Measurements from ENCODE around the gene TESK2.
"Not testable (repeated sequence)": the region's sequence is repeated elsewhere in the genome, so short reads cannot be mapped to it uniquely, and the experiment has no call there.

TESK2 gene

GRCh38 chr1:45373573-45373972 is 117.4 kb downstream of the TESK2 start:
- no peak for ATAC-seq (ENCODE audit: insufficient read depth, low read depth)
- no peaks in the 10 kb centered on the region for H4K20me1 ChIP-seq (ENCODE audit: insufficient read depth, low read length)

GRCh38 chr1:45370575-45370974 is 120.4 kb downstream of the TESK2 start:
- Histone ChIP-seq H3K36me3 (ENCODE audit: insufficient read depth, low read length) (no peaks in the 10 kb centered on the region), H3K4me3 (ENCODE audit: low read depth in 1 of 2, low read length in 2 of 2) (no peak overlapping the region), H3K27me3 (ENCODE audit: insufficient read depth, low read length, poor library complexity) (no peaks in the 10 kb centered on the region), H3K4me1 (ENCODE audit: insufficient read depth, low read length) (no peaks in the 10 kb centered on the region), H3K27ac (ENCODE audit: low read length) (no peak overlapping the region), H3K9ac (ENCODE audit: low read depth, low read length) (no peak overlapping the region), H2AFZ (ENCODE audit: low read depth, low read length) (no peak overlapping the region; the same call in 1 of the 2 replicates), H4K20me1 (ENCODE audit: insufficient read depth, low read length) (no peaks in the 10 kb centered on the region), H3K9me3 (ENCODE audit: insufficient read depth, low read length, severe bottlenecking) (no peaks in the 10 kb centered on the region), H3K79me2 (ENCODE audit: insufficient read depth, low read length) (no peaks in the 10 kb centered on the region), H3K4me2 (ENCODE audit: insufficient read depth, low read length) (no peak overlapping the region)
- DNase-seq (no peak), ATAC-seq (ENCODE audit: insufficient read depth, low read depth) (no peak)
- TF ChIP-seq EZH2 (IDR thresholded peaks at IDR 0.05; ENCODE audit: borderline replicate concordance, low read depth, low read length, severe bottlenecking) (no peak), CTCF (IDR thresholded peaks at IDR 0.05; ENCODE audit: borderline replicate concordance, extremely low read depth, low read length, poor library complexity, severe bottlenecking) (no peak)

More at GRCh38 chr1:45373573-45373972, 117.4 kb downstream of the TESK2 start:
- H3K4me2 ChIP-seq (ENCODE audit: insufficient read depth, low read length), result no peak overlapping the region
- no peaks in the 10 kb centered on the region for H3K4me1 ChIP-seq (ENCODE audit: insufficient read depth, low read length)
- DNase-seq, result no peak
- no peaks in the 10 kb centered on the region for H3K79me2 ChIP-seq (ENCODE audit: insufficient read depth, low read length)
- H3K36me3 ChIP-seq (ENCODE audit: insufficient read depth, low read length), result no peaks in the 10 kb centered on the region
- TF ChIP-seq CTCF (IDR thresholded peaks at IDR 0.05; ENCODE audit: borderline replicate concordance, extremely low read depth, low read length, poor library complexity, severe bottlenecking) (no peak), EZH2 (IDR thresholded peaks at IDR 0.05; ENCODE audit: borderline replicate concordance, low read depth, low read length, severe bottlenecking) (no peak)
- no peak overlapping the region for H3K4me3 ChIP-seq (ENCODE audit: low read depth in 1 of 2, low read length in 2 of 2)
- no peaks in the 10 kb centered on the region for H3K27me3 ChIP-seq (ENCODE audit: insufficient read depth, low read length, poor library complexity)
- H3K9ac ChIP-seq (ENCODE audit: low read depth, low read length), result no peak overlapping the region
- H2AFZ ChIP-seq (ENCODE audit: low read depth, low read length), result no peak overlapping the region
- H3K9me3 ChIP-seq (ENCODE audit: insufficient read depth, low read length, severe bottlenecking), result no peaks in the 10 kb centered on the region
- H3K27ac ChIP-seq (ENCODE audit: low read length), result no peak overlapping the region

GRCh38 chr1:45365051-45365450 is 125.9 kb downstream of the TESK2 start:
- TF ChIP-seq CTCF (IDR thresholded peaks at IDR 0.05; ENCODE audit: borderline replicate concordance, extremely low read depth, low read length, poor library complexity, severe bottlenecking), result no peak
- TF ChIP-seq EZH2 (IDR thresholded peaks at IDR 0.05; ENCODE audit: borderline replicate concordance, low read depth, low read length, severe bottlenecking), result no peak
- Histone ChIP-seq H3K9me3 (ENCODE audit: insufficient read depth, low read length, severe bottlenecking) (no peaks in the 10 kb centered on the region), H3K4me3 (ENCODE audit: low read depth in 1 of 2, low read length in 2 of 2) (no peak overlapping the region), H2AFZ (ENCODE audit: low read depth, low read length) (no peak overlapping the region), H3K4me1 (ENCODE audit: insufficient read depth, low read length) (no peaks in the 10 kb centered on the region), H3K36me3 (ENCODE audit: insufficient read depth, low read length) (no peaks in the 10 kb centered on the region), H3K79me2 (ENCODE audit: insufficient read depth, low read length) (no peaks in the 10 kb centered on the region), H4K20me1 (ENCODE audit: insufficient read depth, low read length) (no peaks in the 10 kb centered on the region), H3K27ac (ENCODE audit: low read length) (no peak overlapping the region), H3K4me2 (ENCODE audit: insufficient read depth, low read length) (no peak overlapping the region), H3K9ac (ENCODE audit: low read depth, low read length) (no peak overlapping the region), H3K27me3 (ENCODE audit: insufficient read depth, low read length, poor library complexity) (no peaks in the 10 kb centered on the region)
- no peak for ATAC-seq (ENCODE audit: insufficient read depth, low read depth)
- DNase-seq, result no peak

GRCh38 chr1:45364294-45364693 is 126.7 kb downstream of the TESK2 start:
- DNase-seq (no peak), ATAC-seq (ENCODE audit: insufficient read depth, low read depth) (no peak)
- H3K36me3 ChIP-seq (ENCODE audit: insufficient read depth, low read length), result no peaks in the 10 kb centered on the region
- TF ChIP-seq EZH2 (IDR thresholded peaks at IDR 0.05; ENCODE audit: borderline replicate concordance, low read depth, low read length, severe bottlenecking), result no peak
- TF ChIP-seq CTCF (IDR thresholded peaks at IDR 0.05; ENCODE audit: borderline replicate concordance, extremely low read depth, low read length, poor library complexity, severe bottlenecking), result no peak
- H3K27ac ChIP-seq (ENCODE audit: low read length), result no peak overlapping the region
- H4K20me1 ChIP-seq (ENCODE audit: insufficient read depth, low read length), result no peaks in the 10 kb centered on the region
- no peaks in the 10 kb centered on the region for H3K79me2 ChIP-seq (ENCODE audit: insufficient read depth, low read length)
- no peak overlapping the region for H3K9ac ChIP-seq (ENCODE audit: low read depth, low read length)
- no peaks in the 10 kb centered on the region for H3K27me3 ChIP-seq (ENCODE audit: insufficient read depth, low read length, poor library complexity)
- H3K4me1 ChIP-seq (ENCODE audit: insufficient read depth, low read length), result no peaks in the 10 kb centered on the region
- no peak overlapping the region for H3K4me3 ChIP-seq (ENCODE audit: low read depth in 1 of 2, low read length in 2 of 2)
- H3K4me2 ChIP-seq (ENCODE audit: insufficient read depth, low read length), result no peak overlapping the region
- no peaks in the 10 kb centered on the region for H3K9me3 ChIP-seq (ENCODE audit: insufficient read depth, low read length, severe bottlenecking)
- H2AFZ ChIP-seq (ENCODE audit: low read depth, low read length), result no peak overlapping the region

GRCh38 chr1:45360981-45361380 is 130.0 kb downstream of the TESK2 start:
- H3K27me3 ChIP-seq (ENCODE audit: insufficient read depth, low read length, poor library complexity); H3K79me2 ChIP-seq (ENCODE audit: insufficient read depth, low read length); H3K27ac ChIP-seq (ENCODE audit: low read length); H3K4me3 ChIP-seq (ENCODE audit: low read depth in 1 of 2, low read length in 2 of 2); H3K4me2 ChIP-seq (ENCODE audit: insufficient read depth, low read length); DNase-seq; H3K9me3 ChIP-seq (ENCODE audit: insufficient read depth, low read length, severe bottlenecking); H3K36me3 ChIP-seq (ENCODE audit: insufficient read depth, low read length); H4K20me1 ChIP-seq (ENCODE audit: insufficient read depth, low read length); H2AFZ ChIP-seq (ENCODE audit: low read depth, low read length); ATAC-seq (ENCODE audit: insufficient read depth, low read depth); H3K9ac ChIP-seq (ENCODE audit: low read depth, low read length); H3K4me1 ChIP-seq (ENCODE audit: insufficient read depth, low read length): not testable (repeated sequence)
